C4-2B (cell line): ENCODE data around the gene PRSS1.

Experiments used
- CTCF ChIP-seq: fragments of 450-650 bp; conservative IDR thresholded peaks from 2 replicates; pipeline ENCODE4 v1.5.1; 2017; ENCODE audit warnings: mild to moderate bottlenecking
- ZFX ChIP-seq: fragments of 450-650 bp; IDR thresholded peaks from 2 replicates; pipeline ENCODE4 v1.6.1; 2017

- TF ChIP-seq CTCF (no peak), ZFX (no peak)
These were observed 45.5 kb upstream of the PRSS1 start for GRCh38 chr7:142703655-142704305.
